ENCODE measurements around the gene TMEM11. TPM values are rescaled to one million over a fixed set of nuclear protein-coding genes. Genes with fewer than 3 reads are reported as not detected.

Gene TMEM11
- polyA plus RNA-seq, 4 donors = 21.4 to 27.9 (median 24.3) TPM

GRCh38 chr17:21186399-21187187 lies 27.4 kb downstream of the TMEM11 start:
- no peak for DNase-seq (ENCODE audit: low read depth in 4 of 4, low spot score in 2 of 4)

GRCh38 chr17:21185061-21185460 lies 28.9 kb downstream of the TMEM11 start:
- no peak for DNase-seq (ENCODE audit: low read depth in 4 of 4, low spot score in 2 of 4)

DNA sequence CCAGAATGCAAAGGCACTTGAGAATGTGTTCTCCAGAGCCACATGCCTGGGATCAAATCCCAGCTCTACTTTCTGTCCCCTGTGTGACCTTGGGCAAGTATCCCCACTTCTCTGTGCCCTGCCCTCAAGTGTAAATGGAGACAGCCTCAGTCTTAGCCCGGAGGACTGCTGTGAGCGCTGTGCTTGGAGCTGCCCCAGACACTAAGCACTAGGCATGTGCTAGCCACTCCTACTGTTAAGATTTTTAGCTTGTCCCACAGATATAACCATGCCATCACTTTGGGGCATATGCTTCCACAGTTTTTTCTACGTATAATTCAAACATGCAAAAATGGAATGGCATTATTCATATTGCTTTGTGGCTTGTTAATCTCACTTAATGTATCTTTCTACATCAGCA lies 29.4 kb downstream of the TMEM11 start:
- no peak for DNase-seq (ENCODE audit: low read depth in 4 of 4, low spot score in 2 of 4)

DNA sequence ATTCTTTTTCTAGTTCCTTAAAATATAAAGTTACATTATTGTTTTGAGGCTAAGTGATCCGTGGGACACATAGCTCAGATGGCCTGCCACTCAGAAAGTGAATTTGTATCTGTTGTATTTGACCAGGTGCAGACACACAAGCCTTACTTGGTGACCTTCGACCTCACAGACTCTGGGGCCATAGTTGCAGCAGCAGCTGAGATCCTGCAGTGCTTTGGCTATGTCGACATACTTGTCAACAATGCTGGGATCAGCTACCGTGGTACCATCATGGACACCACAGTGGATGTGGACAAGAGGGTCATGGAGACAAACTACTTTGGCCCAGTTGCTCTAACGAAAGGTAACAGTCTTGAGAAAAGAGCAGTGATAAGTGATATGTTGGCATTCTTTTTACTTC lies 30.5 kb downstream of the TMEM11 start:
- DNase-seq (ENCODE audit: low read depth in 4 of 4, low spot score in 2 of 4) = no peak

GRCh38 chr17:21177854-21178600 lies 35.9 kb downstream of the TMEM11 start:
- DNase-seq (ENCODE audit: low read depth in 4 of 4, low spot score in 2 of 4) = no peak

- DNase-seq (ENCODE audit: low read depth in 4 of 4, low spot score in 2 of 4) = no peak
Measured at GRCh38 chr17:21177401-21177800, 36.6 kb downstream of the TMEM11 start.

DNA sequence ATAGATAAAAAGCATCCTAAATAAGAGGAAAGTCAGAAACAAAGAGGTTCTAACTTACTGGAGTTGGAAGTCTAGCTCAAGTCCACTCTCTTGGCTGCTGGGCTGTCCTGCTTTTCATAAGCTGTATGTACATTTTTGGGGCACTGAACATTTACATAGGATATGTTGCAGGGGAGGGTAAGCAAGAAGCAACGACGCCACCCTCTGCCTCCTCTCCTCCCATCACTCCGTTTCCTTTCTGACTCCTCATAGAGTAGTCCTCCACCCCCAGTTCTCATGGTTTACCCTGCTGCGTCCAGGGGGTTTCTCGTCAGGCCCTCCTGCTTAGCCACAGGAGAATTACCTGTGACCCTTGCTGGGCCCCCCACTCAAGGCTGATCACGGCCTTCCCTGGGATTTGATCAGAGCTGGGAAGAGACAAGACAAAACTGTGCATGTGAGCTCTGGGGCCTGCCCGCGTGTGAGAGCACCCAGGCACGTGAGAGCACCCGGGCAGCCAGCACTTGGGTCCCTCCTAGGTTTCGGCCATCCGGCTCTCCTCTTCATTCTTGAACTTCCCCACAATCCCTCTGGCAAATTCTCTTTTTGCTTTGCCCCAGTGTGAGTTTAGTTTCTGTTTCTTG lies 37.1 kb downstream of the TMEM11 start:
- DNase-seq (ENCODE audit: low read depth in 4 of 4, low spot score in 2 of 4) = no peak

DNA sequence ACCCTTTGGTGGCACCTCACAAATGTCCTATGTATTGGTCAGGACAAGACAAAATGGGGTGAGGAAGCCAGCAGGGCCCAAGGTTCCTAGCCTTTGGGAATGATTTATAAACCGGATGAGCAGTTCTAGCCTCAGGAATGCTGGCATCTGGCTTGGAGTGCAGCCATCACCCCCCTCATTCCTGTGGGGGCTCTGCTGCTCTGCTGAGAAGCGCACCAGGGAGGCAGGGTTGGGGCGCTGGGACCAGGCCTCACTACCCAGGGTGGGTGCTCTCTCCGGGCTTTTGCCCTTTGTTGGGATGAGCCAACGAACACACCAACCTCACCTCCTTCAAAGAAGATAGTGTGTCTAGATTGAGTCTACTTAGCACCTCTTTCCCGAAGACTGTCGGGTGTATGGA lies 39.2 kb downstream of the TMEM11 start:
- DNase-seq (ENCODE audit: low read depth in 4 of 4, low spot score in 2 of 4) = no peak

GRCh38 chr17:21174186-21174585 lies 39.8 kb downstream of the TMEM11 start:
- no peak for DNase-seq (ENCODE audit: low read depth in 4 of 4, low spot score in 2 of 4)

- DNase-seq (ENCODE audit: low read depth in 4 of 4, low spot score in 2 of 4) = no peak
Measured at GRCh38 chr17:21173543-21173942, 40.4 kb downstream of the TMEM11 start.

- no peak for DNase-seq (ENCODE audit: low read depth in 4 of 4, low spot score in 2 of 4)
Measured at GRCh38 chr17:21172846-21173245, 41.1 kb downstream of the TMEM11 start.

DNA sequence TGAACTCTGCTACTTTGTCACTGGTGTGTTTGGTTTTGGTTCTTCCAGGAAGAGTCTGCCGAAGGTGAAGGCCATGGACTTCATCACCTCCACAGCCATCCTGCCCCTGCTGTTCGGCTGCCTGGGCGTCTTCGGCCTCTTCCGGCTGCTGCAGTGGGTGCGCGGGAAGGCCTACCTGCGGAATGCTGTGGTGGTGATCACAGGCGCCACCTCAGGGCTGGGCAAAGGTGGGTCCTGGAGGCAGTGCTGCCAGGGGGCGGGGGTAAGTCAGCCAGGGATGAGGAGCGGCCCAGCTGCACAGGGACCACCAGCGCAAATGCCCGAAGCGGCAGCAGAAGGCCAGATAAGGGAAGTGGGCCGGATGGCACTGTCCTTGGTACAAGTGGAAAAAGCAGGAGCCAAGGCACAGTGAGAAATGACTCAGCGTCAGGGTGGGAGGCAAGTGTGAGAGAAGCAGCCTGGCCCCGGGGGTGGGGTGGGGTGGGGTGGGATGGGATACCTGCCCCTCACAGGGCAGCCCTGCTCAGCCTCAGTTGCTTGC lies 41.9 kb downstream of the TMEM11 start:
- no peak for DNase-seq (ENCODE audit: low read depth in 4 of 4, low spot score in 2 of 4)

- DNase-seq (ENCODE audit: low read depth in 4 of 4, low spot score in 2 of 4) = no peak
Measured at GRCh38 chr17:21171309-21171922, 42.5 kb downstream of the TMEM11 start.

- no peak for DNase-seq (ENCODE audit: low read depth in 4 of 4, low spot score in 2 of 4)
Measured at GRCh38 chr17:21170809-21171208, 43.2 kb downstream of the TMEM11 start.

DNA sequence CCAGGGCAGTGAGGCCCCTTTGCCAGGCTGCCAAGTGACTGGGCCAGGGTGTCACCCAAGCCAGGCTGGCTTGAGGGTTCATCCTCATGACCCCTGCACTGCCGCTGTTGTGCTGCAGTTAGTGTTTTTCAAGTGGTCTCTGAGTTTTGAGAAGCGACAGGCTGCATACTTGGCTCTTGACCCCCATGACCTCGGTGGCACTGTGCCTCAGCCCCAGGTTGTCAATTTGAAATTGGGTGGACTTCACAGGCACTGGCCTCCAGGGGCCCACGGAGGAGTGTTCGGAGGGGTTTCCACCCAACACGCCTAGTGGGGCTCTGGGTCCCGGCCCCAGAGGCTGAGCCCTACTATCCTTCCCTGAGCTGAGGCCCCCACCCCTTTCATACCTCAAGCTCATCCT lies 44.5 kb downstream of the TMEM11 start:
- no peak for DNase-seq (ENCODE audit: low read depth in 4 of 4, low spot score in 2 of 4)

- no peak for DNase-seq (ENCODE audit: low read depth in 4 of 4, low spot score in 2 of 4)
Measured at GRCh38 chr17:21168555-21168865, 45.5 kb downstream of the TMEM11 start.

- no peak for DNase-seq (ENCODE audit: low read depth in 4 of 4, low spot score in 2 of 4)
Measured at GRCh38 chr17:21167303-21167702, 46.7 kb downstream of the TMEM11 start.

DNA sequence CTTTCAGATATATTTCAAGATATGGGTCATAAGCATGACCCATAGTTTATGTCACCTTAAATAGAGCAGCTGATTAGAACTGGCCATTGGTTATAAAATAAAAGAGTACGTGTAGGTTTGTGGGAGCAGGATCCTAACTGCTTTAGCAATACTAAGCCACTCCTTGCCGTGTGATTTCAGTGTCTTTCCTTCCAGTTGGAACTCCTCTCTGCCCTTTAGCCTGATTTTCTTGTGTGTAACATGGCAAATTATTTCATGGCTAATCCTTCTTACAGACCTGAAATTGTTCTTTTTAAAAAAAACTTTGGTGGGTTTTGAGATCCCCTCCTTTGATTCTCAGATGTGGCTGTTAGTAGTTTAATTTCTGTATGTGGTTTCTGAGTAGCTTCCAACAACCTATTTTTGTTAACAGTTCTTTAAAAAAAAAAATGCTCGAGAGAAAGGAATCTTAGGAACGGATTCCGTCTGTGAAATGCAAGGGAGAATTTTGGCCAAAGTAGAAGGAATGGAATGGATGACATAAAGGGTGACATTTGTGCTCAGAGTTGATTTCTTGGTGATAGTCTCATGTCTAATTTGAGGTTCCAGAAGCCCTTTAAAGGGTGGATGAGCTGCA lies 47.3 kb downstream of the TMEM11 start:
- DNase-seq (ENCODE audit: low read depth in 4 of 4, low spot score in 2 of 4) = no peak

GRCh38 chr17:21165922-21166594 lies 47.9 kb downstream of the TMEM11 start:
- no peak for DNase-seq (ENCODE audit: low read depth in 4 of 4, low spot score in 2 of 4)

DNA sequence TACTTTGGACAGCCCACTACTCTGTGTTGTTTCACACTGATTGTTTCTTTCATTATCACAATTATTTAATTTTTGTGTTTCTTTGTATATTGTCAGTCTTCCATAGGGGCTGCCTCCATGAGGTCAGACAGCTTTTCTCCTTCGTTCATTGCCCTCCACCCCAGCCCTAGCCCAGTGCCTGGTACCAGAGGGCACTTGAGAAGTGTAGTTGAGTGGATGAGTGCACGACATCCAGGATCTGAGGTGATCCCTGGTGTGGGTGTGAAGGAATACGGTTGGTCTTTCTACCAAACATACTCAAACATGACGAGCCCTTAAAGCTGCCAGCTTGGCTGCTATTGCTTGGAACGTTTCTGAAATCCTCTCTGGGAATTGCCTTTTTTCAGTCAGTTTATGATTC lies 49.3 kb downstream of the TMEM11 start:
- no peak for DNase-seq (ENCODE audit: low read depth in 4 of 4, low spot score in 2 of 4)
